Measurements from ENCODE around the gene PTPRM.

- TF ChIP-seq EZH2phosphoT487 (IDR thresholded peaks at IDR 0.05; ENCODE audit: insufficient read depth, low read depth) (no peak), EZH2 (IDR thresholded peaks at IDR 0.05; ENCODE audit: insufficient read depth, poor library complexity, severe bottlenecking) (no peak)
Observed at GRCh38 chr18:8375249-8375648, 808.1 kb downstream of the PTPRM start.
